ENCODE measurements around the gene C1R.

GRCh38 chr12:7032990-7033389 is 59.3 kb downstream of the C1R start:
- TF ChIP-seq CTCF (IDR thresholded peaks at IDR 0.05; ENCODE audit: low read length), result no peak
- no peak for TF ChIP-seq EZH2 (IDR thresholded peaks at IDR 0.05; ENCODE audit: borderline replicate concordance, low read length)
